ENCODE data around the gene COL18A1. TPM values are rescaled to one million over a fixed set of nuclear protein-coding genes. Genes with fewer than 3 reads are reported as not detected.

COL18A1 gene
- total and polyA plus RNA-seq, 9 of the 15 experiments (the other 6 are each of a cell fraction or from before 2014, with no cell fraction given): 0.14 to 16.4 (median 2.0) TPM

- TF ChIP-seq FOXK1 (CRISPR knock-in tag; IDR thresholded peaks at IDR 0.05; ENCODE audit: borderline replicate concordance) (peak; percentile 19; the same call in 1 of the 2 replicates), MBD1 (CRISPR knock-in tag; IDR thresholded peaks at IDR 0.05) (peak; percentile 31; the same call in 1 of the 2 replicates), HNRNPL (IDR thresholded peaks at IDR 0.05; ENCODE audit: low read depth, low read length) (0 out of 2 replicates have a peak, but pooled peaks have one; percentile 12), ZBTB11 (CRISPR knock-in tag; IDR thresholded peaks at IDR 0.05) (no peak; a peak in 1 of 6 replicates), TBL1XR1 (IDR thresholded peaks at IDR 0.05; ENCODE audit: low read length in 2 of 2) (0 out of 4 replicates have a peak, but pooled peaks of 1 of the 2 experiments have one; percentile 23), ZNF398 (CRISPR knock-in tag; IDR thresholded peaks at IDR 0.05) (no peak), SIX5 (IDR thresholded peaks at IDR 0.05; ENCODE audit: borderline replicate concordance in 1 of 2, insufficient read depth in 1 of 2, low read depth in 1 of 2, low read length in 2 of 2) (no peak), ARID3B (CRISPR knock-in tag; IDR thresholded peaks at IDR 0.05; ENCODE audit: borderline replicate concordance) (0 out of 2 replicates have a peak, but pooled peaks have one; percentile 7), NR2C1 (IDR thresholded peaks at IDR 0.05) (peak; percentile 77; the same call in 1 of the 2 replicates), NR2C1 (tag; IDR thresholded peaks at IDR 0.05) (peak; percentile 86), FOXO4 (CRISPR knock-in tag; IDR thresholded peaks at IDR 0.05) (no peak), KLF16 (IDR thresholded peaks at IDR 0.05) (0 out of 2 replicates have a peak, but pooled peaks have one; percentile 32)
Observed at GRCh38 chr21:45439161-45439872, 34.4 kb downstream of the COL18A1 start (continued).
